Ishikawa (cell line): ENCODE results near the gene ACTN1.

Experiments used
- CEBPB ChIP-seq: IDR thresholded peaks from 2 replicates; pipeline ENCODE4 v1.6.1; 2012
- CREB1 ChIP-seq: IDR thresholded peaks from 2 replicates; pipeline ENCODE4 v1.6.1; 2012; ENCODE audit warnings: low read depth
- EGR1 ChIP-seq: IDR thresholded peaks from 2 replicates; pipeline ENCODE4 v1.6.1; 2012
- EP300 ChIP-seq: IDR thresholded peaks from 2 replicates; pipeline ENCODE4 v1.6.1; 2012; ENCODE audit warnings: borderline replicate concordance
- FOXM1 ChIP-seq: IDR thresholded peaks from 2 replicates; pipeline ENCODE4 v1.6.1; 2012; ENCODE audit warnings: low read depth, borderline replicate concordance
- NFIC ChIP-seq: IDR thresholded peaks from 2 replicates; pipeline ENCODE4 v1.6.1; 2012
- RAD21 ChIP-seq: IDR thresholded peaks from 2 replicates; pipeline ENCODE4 v1.6.1; 2012; ENCODE audit warnings: low read depth
- TAF1 ChIP-seq: IDR thresholded peaks from 2 replicates; pipeline ENCODE4 v1.6.1; 2012; ENCODE audit warnings: low read depth, mild to moderate bottlenecking
- TCF12 ChIP-seq: IDR thresholded peaks from 2 replicates; pipeline ENCODE4 v1.6.1; 2012; ENCODE audit warnings: low read depth
- TEAD4 ChIP-seq: IDR thresholded peaks from 2 replicates; pipeline ENCODE4 v1.6.1; 2012
- YY1 ChIP-seq: IDR thresholded peaks from 2 replicates; pipeline ENCODE4 v1.6.1; 2012; ENCODE audit warnings: low read depth
- ZBTB7A ChIP-seq: IDR thresholded peaks from 2 replicates; pipeline ENCODE4 v1.6.1; 2012; ENCODE audit warnings: low read depth
- TF ChIP-seq, protein P1 (sequence below): IDR thresholded peaks from 2 replicates; pipeline ENCODE4 v1.6.1; 2012
- TF ChIP-seq, protein P2 (sequence below): IDR thresholded peaks from 2 replicates; pipeline ENCODE4 v1.6.1; 2012
- TF ChIP-seq, protein P3 (sequence below): IDR thresholded peaks from 2 replicates; pipeline ENCODE4 v1.6.1; 2012; ENCODE audit warnings: low read depth, mild to moderate bottlenecking

ACTN1 gene

DNA sequence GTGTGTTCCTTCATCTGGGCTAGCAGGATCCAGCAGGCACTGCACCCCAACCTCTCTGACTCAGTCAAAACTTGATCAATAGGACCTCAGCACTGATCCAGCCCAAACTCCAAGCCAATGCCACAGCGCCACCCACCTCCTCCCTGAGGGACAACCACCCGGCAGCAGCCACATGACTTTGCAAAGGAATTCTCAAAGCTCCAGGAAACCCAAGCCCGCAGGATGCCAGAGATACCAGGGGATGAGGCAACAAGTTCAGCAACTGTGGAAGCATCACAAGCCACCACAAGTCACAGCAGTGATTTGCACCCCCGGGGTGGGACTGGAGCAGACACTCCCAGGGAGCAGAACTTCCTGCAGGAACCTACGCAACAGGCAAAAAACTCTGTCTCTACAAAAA, 37.3 kb downstream of the ACTN1 start:
- TF ChIP-seq CREB1 (no peak), CEBPB (peak; percentile 97), TCF12 (peak; percentile 83), FOXM1 (no peak), EGR1 (no peak), TEAD4 (peak; percentile 98), EP300 (peak; percentile 78; the same call in 1 of the 2 replicates), NFIC (peak; percentile 39; the same call in 1 of the 2 replicates), RAD21 (peak; percentile 82)
- TF ChIP-seq, protein P1, sequence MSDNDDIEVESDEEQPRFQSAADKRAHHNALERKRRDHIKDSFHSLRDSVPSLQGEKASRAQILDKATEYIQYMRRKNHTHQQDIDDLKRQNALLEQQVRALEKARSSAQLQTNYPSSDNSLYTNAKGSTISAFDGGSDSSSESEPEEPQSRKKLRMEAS = peak; percentile 47; the same call in 1 of the 2 replicates
- TF ChIP-seq, protein P2, sequence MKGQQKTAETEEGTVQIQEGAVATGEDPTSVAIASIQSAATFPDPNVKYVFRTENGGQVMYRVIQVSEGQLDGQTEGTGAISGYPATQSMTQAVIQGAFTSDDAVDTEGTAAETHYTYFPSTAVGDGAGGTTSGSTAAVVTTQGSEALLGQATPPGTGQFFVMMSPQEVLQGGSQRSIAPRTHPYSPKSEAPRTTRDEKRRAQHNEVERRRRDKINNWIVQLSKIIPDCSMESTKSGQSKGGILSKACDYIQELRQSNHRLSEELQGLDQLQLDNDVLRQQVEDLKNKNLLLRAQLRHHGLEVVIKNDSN = peak; percentile 82

- TF ChIP-seq YY1 (no peak), CREB1 (no peak), EGR1 (no peak), TEAD4 (no peak)
- TF ChIP-seq, protein P1 = no peak
Observed at GRCh38 chr14:68940614-68941185, 38.4 kb downstream of the ACTN1 start.

DNA sequence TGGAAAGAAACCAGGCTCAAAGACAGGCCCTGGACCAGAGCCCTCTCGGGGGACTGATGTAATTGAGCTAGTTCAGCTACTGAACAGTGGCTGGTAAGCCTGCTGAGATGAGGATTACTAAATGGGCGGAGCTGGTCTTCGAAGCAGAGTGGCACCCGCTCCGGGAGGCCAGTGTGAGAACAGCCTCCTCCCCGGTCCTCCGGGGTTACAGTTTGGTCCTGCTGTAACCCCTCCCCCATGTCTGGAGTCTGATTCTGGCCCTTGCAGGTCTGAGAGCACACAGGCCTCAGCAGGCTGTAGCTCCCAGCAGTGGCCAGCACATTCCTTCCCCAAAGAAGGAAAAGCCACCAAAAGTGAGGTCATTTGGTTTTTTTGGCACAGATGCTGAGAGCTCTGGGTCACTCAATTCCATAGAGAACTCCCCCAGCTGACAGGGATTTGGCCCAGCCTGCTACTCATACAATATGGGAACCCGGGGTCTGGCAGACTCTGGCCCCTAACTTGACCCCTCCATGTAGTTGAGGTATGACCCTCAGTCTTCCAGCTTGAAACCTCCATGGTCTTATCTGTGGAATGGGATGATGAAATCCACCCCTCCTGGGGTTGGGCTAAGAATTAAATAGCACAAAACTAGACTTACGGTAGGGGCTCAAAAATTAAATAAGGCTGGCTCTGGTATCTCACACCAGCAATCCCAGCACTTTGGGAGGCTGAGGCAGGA, 39.0 kb downstream of the ACTN1 start:
- peak; percentile 89 for TF ChIP-seq NFIC
- peak; percentile 89 for TF ChIP-seq FOXM1
- TF ChIP-seq TCF12 = peak; percentile 92
- 0 out of 2 replicates have a peak, but pooled peaks have one; percentile 53 for TF ChIP-seq ZBTB7A
- TF ChIP-seq, protein P2 = no peak
- TF ChIP-seq, protein P1 = peak; percentile 64
- TF ChIP-seq TEAD4 = peak; percentile 91
- TF ChIP-seq EGR1 = no peak
- peak; percentile 29 for TF ChIP-seq YY1
- TF ChIP-seq, protein P3, sequence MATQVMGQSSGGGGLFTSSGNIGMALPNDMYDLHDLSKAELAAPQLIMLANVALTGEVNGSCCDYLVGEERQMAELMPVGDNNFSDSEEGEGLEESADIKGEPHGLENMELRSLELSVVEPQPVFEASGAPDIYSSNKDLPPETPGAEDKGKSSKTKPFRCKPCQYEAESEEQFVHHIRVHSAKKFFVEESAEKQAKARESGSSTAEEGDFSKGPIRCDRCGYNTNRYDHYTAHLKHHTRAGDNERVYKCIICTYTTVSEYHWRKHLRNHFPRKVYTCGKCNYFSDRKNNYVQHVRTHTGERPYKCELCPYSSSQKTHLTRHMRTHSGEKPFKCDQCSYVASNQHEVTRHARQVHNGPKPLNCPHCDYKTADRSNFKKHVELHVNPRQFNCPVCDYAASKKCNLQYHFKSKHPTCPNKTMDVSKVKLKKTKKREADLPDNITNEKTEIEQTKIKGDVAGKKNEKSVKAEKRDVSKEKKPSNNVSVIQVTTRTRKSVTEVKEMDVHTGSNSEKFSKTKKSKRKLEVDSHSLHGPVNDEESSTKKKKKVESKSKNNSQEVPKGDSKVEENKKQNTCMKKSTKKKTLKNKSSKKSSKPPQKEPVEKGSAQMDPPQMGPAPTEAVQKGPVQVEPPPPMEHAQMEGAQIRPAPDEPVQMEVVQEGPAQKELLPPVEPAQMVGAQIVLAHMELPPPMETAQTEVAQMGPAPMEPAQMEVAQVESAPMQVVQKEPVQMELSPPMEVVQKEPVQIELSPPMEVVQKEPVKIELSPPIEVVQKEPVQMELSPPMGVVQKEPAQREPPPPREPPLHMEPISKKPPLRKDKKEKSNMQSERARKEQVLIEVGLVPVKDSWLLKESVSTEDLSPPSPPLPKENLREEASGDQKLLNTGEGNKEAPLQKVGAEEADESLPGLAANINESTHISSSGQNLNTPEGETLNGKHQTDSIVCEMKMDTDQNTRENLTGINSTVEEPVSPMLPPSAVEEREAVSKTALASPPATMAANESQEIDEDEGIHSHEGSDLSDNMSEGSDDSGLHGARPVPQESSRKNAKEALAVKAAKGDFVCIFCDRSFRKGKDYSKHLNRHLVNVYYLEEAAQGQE = no peak
- peak; percentile 95 for TF ChIP-seq EP300
- TF ChIP-seq CEBPB = peak; percentile 19; the same call in 1 of the 2 replicates

- TF ChIP-seq CREB1 = no peak
- TF ChIP-seq, protein P3 = no peak
Observed at GRCh38 chr14:68939181-68939892, 39.8 kb downstream of the ACTN1 start.

DNA sequence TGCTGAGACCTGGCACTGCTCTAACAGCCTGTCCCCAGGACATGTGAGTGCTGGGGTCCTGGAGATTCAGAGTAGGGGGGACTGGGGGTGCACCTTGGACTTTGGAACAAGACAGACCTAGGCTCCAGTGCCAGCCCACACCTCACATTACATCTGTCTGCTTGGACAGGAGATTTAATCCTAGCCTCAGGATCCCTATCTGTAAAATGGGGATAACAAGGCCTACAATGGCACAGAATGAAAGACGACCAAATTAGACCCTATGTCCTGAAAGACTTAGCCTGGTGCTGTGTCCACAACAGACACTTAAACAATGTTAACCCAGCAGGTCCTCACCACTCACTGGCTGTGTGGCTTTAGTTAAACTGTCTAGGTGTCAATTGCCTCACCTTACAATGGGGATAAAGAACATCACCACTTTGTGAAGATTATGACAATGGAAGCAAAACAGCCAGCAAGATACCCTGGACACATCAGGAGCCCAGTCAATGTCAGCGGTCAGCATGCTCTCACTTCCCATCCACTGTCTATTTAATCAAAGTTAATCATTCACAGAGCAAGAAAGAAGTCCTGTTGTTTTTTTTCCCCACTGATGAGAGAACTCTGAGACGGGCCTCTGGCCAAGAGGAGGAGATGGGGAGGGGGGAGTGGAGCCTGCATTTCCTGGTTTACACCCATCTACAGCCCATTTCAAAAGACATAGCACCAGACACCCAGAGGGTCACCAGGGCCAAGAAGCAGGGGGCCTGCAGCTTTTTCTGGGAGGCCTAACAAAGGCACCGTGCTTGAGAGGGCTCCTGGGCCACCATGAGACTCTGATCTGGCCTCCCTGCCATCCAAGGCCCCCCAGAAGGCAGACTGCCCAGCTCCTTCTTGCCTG, 40.6 kb downstream of the ACTN1 start:
- TF ChIP-seq NFIC (no peak; the same call in 1 of the 2 replicates), TEAD4 (no peak), YY1 (no peak), TCF12 (no peak), FOXM1 (no peak), CREB1 (no peak), ZBTB7A (no peak), TAF1 (no peak), CEBPB (no peak), EP300 (no peak), EGR1 (no peak), RAD21 (no peak)
- TF ChIP-seq, protein P3 = no peak
- TF ChIP-seq, protein P1 = no peak
- TF ChIP-seq, protein P2 = no peak
